A549 (cell line): ENCODE data around the gene PAXX.

ENCODE experiments used
- ESRRA ChIP-seq: fragments of 150-350 bp; IDR thresholded peaks from 2 replicates; pipeline ENCODE4 v1.6.1; 2014; ENCODE audit warnings: mild to moderate bottlenecking, low read length, borderline replicate concordance
- JUN ChIP-seq, 2 experiments: fragments of >200 bp; sonication (Bioruptor Twin); formaldehyde crosslinking; IDR thresholded peaks; 2 replicates in 1 of 2; 3 replicates in 1 of 2; pipeline ENCODE4 v1.6.1; 2016 to 2017
- JUNB ChIP-seq: fragments of >200 bp; sonication (Bioruptor Twin); formaldehyde crosslinking; IDR thresholded peaks from 2 replicates; pipeline ENCODE4 v1.6.1; 2016
- POLR2A ChIP-seq: IDR thresholded peaks from 2 replicates; pipeline ENCODE4 v1.6.1; 2012; ENCODE audit warnings: mild to moderate bottlenecking, low read length
- POLR2AphosphoS2 ChIP-seq: conservative IDR thresholded peaks from 2 replicates; pipeline ENCODE4 v1.6.1; 2012; ENCODE audit warnings: low read length, improper control_type of control experiment, inconsistent platforms
- RAD21 ChIP-seq, 2 experiments: fragments of >200 bp in 1 of 2; sonication (Bioruptor Twin) in 1 of 2; formaldehyde crosslinking in 1 of 2; IDR thresholded peaks in 1 of 2; conservative IDR thresholded peaks in 1 of 2; 2 replicates in 1 of 2; 3 replicates in 1 of 2; pipeline ENCODE4 v1.6.1; 2012 to 2018; ENCODE audit warnings: inconsistent platforms in 1 of 2
- TF ChIP-seq, protein P1 (sequence below): fragments of >200 bp; sonication (Bioruptor Twin); formaldehyde crosslinking; IDR thresholded peaks from 3 replicates; pipeline ENCODE4 v1.5.1; 2016
- TF ChIP-seq, protein P2 (sequence below): fragments of 200-600 bp; sonication (generic); IDR thresholded peaks from 2 replicates; pipeline ENCODE4 v1.6.1; 2016; ENCODE audit warnings: antibody characterized with exemption, mild to moderate bottlenecking, moderate library complexity

DNA sequence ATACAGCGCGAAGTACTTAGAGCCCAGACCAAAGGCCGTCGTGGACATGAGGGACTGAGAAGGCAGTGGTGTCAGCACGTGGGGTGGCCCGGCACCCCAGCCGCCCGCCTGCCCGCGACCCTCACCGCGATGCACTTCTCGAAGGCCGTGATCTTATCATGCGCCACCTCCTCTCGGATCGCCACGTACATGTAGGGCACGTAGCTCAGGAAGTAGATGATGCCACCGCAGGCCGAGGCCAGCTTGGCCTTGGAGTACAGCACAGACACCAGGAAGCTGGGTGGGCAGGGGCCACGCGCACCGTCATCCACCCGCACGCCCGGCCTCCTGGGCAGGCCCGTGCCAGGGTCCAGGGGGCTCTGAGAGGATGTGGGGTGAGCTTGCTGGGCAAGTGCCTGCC is 24.8 kb downstream of the PAXX start:
- no peak for TF ChIP-seq ESRRA
- TF ChIP-seq, protein P1, sequence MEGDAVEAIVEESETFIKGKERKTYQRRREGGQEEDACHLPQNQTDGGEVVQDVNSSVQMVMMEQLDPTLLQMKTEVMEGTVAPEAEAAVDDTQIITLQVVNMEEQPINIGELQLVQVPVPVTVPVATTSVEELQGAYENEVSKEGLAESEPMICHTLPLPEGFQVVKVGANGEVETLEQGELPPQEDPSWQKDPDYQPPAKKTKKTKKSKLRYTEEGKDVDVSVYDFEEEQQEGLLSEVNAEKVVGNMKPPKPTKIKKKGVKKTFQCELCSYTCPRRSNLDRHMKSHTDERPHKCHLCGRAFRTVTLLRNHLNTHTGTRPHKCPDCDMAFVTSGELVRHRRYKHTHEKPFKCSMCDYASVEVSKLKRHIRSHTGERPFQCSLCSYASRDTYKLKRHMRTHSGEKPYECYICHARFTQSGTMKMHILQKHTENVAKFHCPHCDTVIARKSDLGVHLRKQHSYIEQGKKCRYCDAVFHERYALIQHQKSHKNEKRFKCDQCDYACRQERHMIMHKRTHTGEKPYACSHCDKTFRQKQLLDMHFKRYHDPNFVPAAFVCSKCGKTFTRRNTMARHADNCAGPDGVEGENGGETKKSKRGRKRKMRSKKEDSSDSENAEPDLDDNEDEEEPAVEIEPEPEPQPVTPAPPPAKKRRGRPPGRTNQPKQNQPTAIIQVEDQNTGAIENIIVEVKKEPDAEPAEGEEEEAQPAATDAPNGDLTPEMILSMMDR: no peak
- TF ChIP-seq POLR2A: no peak
- TF ChIP-seq JUN (IDR thresholded peaks at IDR 0.05): no peak
- no peak for TF ChIP-seq JUNB
- no peak for TF ChIP-seq POLR2AphosphoS2
- no peak for TF ChIP-seq RAD21 (conservative IDR thresholded peaks at IDR 0.05 in 1 of 2, IDR thresholded peaks at IDR 0.05 in 1 of 2)
- TF ChIP-seq, protein P2, sequence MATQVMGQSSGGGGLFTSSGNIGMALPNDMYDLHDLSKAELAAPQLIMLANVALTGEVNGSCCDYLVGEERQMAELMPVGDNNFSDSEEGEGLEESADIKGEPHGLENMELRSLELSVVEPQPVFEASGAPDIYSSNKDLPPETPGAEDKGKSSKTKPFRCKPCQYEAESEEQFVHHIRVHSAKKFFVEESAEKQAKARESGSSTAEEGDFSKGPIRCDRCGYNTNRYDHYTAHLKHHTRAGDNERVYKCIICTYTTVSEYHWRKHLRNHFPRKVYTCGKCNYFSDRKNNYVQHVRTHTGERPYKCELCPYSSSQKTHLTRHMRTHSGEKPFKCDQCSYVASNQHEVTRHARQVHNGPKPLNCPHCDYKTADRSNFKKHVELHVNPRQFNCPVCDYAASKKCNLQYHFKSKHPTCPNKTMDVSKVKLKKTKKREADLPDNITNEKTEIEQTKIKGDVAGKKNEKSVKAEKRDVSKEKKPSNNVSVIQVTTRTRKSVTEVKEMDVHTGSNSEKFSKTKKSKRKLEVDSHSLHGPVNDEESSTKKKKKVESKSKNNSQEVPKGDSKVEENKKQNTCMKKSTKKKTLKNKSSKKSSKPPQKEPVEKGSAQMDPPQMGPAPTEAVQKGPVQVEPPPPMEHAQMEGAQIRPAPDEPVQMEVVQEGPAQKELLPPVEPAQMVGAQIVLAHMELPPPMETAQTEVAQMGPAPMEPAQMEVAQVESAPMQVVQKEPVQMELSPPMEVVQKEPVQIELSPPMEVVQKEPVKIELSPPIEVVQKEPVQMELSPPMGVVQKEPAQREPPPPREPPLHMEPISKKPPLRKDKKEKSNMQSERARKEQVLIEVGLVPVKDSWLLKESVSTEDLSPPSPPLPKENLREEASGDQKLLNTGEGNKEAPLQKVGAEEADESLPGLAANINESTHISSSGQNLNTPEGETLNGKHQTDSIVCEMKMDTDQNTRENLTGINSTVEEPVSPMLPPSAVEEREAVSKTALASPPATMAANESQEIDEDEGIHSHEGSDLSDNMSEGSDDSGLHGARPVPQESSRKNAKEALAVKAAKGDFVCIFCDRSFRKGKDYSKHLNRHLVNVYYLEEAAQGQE: no peak
